ENCODE data around the gene CAMTA1.

CAMTA1 gene

DNA sequence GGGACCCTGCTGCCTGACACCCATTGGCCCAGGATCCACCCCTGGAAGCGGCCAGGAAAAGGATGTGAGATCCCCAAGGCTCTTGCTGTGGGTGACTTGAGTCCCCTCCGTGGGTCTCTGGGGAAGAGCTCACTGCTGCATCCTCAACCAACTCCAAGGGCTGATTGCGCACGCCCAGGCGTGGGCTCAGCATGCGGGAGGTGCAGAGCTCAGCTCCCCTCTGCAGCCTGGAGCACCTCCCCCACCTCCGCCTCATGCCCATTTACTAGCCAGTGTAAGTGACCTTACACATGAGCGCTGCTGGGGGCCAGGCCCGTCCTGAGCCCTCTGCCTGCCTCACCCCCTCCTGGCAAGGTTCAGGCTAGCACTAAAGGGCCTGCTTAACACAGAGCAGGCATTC is 847.4 kb downstream of the CAMTA1 start:
- no peak for DNase-seq (ENCODE audit: low read depth, low spot score)

DNA sequence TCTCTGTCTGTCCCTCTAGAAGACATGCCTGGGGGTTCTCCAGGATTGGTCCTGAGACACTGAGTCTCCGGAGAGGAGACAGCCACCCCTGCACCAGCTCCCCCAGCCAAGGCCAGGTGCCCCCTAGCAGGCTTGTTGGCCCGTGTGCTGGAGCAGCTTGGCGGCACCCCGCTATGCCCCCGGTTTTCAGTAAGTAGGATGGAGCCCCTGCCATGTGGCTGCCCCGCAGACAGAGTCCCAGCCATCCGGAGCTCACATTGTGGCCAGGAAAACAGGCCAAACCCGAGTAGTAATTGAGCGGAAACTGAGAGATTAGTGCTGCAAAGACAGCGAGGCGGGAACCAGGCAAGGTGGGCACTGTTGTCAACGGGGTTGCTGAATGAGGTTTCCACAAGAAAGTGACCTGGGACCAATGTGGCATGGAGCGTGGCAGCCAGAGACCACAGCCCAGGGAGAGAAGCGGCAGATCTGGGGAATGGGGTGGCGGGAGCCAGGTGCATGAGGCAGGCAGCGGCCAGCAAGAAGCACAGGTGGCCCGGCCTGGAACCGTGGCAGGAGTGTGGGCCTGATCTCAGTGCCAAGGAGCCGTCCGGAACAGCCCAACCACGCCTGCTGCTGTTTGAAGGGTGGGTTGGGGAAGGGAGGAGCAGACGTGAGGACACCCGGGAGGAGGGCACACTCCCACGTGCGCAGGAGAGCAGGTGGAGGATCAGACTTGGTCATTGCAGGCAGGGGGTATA is 848.4 kb downstream of the CAMTA1 start:
- no peak for DNase-seq (ENCODE audit: low read depth, low spot score)

DNA sequence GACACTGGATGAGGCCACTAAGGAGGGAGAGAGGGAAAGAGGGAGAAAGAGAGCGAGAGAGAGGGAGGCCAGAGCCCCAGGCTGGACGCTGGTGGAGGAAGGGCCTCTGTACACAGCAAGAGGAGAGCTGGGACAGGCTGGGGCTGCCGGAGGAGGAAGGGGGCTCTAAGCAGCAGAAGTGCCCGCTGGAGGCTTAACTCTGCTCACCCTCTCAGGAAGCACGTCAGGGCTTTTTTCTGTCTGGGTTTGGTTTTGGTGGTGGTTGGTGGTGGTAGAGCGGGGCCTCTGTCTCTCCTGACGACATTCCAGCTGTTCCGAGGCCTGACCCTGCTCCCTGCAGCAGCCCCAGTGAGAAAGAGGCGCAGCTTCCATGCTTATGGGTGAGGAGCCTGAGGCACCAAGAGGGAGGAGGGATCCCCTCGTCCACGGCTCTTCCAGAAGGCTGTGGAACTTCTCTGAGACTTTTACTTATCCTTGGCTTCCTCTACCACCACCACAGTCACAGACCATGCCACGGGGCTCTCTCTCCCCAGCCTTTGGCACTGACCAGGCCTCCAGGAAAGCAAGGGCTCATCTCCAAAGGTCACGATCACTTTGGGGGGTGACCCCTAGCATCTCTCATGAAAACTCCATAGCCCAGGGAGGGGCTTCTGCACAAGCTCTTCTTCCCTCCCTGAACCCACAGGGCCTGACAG is 849.4 kb downstream of the CAMTA1 start:
- DNase-seq (ENCODE audit: low read depth, low spot score), result no peak

DNA sequence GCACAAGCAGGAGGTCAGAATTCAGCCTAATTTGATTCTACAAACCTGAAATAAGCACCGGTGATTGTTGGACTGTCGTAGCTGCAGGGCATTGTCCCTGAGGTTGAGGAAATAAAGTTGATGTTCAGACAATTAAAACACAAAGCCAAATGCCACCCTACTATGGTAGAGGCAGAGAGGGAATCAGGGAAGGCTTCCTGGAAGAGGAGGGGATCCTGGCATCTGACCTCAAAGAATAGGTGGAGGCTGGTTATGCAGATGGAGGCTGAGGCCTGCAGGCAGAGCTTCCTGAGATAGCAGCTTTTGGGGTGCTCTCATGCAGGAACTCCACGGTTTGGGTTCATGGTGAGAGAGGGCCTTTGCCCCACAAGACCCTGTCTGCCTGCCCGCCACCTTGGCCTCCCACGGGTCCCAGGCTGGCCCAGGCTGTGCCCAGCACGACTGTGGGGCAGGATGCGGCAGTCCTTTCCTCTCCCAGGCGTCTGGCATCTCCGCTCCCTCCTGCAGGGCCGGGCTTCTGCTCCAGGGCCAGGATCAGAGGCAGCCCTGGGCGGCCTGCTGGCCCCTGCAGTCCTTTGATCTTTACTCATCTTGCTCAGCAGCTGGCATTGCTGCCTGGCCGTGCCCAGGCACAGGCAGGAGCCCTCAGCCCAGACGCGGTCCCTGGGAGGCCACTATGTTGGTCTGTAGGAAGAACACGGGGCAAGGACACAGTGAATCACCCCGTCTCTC is 851.7 kb downstream of the CAMTA1 start:
- DNase-seq (ENCODE audit: low read depth, low spot score), result no peak

DNA sequence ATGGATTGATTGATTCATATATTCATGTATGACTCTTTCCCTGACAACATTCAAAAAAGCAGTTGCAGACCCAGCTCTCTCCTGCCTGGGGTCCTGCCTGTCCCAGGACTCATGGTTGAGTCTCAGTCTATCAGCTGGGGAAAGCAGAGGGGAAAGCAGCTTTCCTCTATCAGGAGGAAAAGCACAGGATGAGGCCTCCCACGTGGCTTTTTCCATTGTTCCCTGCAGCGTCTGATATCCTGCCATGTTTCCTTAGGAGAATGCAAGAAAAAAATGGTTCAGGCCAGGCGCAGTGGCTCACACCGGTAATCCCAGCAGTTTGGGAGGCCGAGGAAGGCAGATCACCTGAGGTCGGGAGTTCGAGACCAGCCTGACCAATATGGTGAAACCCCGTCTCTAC is 852.8 kb downstream of the CAMTA1 start:
- no peak for DNase-seq (ENCODE audit: low read depth, low spot score)

- DNase-seq (ENCODE audit: low read depth, low spot score), result no peak
Observed at GRCh38 chr1:7639435-7640131, 854.3 kb downstream of the CAMTA1 start.

DNA sequence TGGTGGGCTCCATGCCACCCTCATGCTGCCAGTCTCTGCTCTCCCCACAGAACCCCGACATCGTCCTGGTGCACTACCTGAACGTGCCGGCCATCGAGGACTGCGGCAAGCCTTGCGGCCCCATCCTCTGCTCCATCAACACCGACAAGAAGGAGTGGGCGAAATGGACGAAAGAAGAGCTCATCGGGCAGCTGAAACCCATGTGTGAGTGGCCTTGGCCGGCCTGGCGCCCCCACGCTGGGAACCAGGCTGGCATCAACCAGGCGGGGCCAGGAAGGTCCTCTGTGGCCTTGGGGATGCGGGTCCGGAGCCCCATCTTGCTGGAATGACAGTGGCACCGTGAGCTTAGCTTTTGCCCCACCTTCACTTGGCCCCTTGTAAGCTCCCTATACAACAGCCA is 855.1 kb downstream of the CAMTA1 start:
- DNase-seq (ENCODE audit: low read depth, low spot score), result no peak

- DNase-seq (ENCODE audit: low read depth, low spot score), result no peak
Observed at GRCh38 chr1:7640920-7641585, 855.8 kb downstream of the CAMTA1 start.

- no peak for DNase-seq (ENCODE audit: low read depth, low spot score)
Observed at GRCh38 chr1:7641587-7642417, 856.5 kb downstream of the CAMTA1 start.

DNA sequence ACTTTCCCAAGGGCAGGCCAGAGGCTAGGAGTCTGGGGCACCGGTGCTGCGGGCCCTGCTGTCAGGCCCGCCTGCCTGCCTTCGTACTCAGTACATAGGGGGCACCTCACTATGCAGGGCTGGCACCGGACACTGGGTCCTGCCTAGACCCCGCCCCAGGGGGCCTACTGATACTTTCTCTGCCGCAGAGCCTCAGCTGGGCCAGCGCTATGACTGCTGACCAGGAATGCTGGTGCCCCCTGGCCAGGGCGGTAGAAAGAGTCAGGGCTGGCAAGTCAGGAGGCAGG is 857.1 kb downstream of the CAMTA1 start:
- no peak for DNase-seq (ENCODE audit: low read depth, low spot score)

DNA sequence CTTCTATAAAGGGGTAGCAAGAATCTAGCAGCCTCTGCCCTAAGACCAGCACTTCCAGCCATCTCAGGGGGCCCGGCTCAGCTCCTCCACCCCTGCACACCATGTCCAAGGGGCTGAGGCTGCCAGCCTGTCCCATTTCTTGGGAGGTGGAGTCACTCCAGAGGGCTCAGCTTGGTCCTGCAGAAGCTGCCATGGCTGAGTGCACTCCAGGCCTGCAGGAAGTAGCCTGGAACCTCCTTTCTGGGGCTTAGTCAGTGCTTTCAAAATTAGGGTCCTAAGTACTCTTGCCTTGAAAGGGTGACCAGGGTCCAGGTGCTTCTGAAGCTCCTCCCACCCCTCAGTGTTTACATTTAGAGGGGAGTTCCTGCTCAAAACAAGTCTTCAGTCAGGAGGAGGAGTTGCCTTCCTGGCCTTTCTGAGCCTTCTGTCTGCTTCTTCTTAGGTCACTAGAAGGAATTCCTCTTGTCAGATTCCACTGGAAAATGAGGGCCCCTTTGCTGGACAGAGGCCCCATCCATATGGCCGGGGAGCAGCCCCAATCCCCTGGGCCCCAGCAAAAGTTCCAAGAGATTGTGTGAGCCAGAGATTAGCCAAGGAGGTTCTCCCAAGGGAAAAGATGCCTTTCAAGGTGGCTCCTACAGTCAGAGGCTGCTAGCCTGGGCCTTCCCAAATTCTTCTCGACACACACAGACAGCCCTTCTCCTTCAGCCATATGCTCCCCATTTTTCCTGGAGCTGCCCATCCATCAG is 857.7 kb downstream of the CAMTA1 start:
- no peak for DNase-seq (ENCODE audit: low read depth, low spot score)

DNA sequence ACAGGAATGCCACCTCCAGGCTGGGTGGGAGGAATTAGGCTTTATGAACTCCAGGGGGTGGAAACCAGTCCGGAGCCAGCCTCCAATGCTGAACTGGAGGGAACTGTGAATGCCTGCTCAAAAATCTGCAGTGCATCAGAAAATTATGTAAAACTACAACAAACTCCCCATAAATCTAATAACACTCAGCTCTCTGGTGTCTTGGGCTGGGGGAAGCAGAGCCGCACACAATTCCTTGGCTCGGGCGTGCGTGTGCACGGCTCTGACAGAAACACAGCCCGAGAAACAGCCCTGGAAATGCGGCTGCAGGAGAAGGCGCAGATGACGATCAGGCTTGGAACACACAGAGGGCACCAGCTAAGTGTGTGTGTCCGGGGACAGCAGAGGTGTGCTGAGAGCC is 858.3 kb downstream of the CAMTA1 start:
- DNase-seq (ENCODE audit: low read depth, low spot score), result no peak

- no peak for DNase-seq (ENCODE audit: low read depth, low spot score)
Observed at GRCh38 chr1:7644086-7644485, 858.8 kb downstream of the CAMTA1 start.

DNA sequence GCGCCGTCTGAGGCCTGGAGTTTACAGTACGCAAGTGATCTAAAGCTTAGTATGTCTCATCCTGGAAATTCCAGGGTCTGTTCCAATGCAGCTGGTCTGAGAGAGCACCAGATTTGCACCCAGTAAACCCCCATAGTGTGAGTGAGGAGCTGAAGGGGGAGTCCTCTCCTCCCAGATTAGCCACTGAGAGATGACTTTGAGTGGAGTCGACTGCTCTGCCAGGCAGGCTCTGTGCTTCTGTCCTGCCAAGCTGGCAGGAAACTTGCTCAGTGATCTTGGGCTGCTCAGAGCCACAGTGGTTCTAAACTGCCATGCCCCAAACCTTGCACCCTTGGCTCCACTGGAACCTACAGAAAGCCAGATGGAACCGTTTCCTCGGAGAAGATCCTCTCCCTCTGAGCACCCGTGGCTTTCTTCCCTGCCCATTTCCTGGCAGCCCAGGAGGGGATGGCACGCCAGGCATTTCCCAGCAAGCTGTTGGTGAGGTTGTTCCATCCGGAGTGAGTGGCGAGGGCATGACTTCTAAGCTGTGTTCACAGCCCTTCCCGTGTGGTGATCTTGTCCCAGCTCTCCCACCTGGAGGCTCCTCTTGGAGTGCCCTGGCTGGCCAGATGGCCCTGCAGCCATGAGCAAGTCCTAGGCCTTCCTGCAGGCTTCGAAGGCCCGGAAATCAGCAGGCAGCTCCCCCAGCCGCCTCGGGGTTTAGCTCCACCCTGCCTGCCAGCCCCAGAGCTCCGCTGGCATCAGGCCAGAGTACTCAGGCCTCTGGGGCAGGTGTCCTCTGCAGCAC is 859.9 kb downstream of the CAMTA1 start:
- DNase-seq (ENCODE audit: low read depth, low spot score), result no peak

DNA sequence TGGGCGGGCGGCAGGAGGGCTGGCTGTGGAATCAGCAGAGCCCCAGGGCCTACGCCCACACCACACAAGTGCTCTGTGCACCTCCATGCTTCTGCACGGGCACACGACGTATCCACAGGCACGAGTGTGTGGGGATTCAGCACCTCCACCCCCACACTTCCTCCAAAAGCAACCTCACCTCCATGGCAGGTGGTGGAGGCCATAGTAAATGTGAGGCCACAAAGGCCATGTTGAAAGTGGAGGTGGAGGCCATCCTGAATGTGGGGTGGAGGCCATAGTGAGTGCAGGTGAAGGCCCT is 860.4 kb downstream of the CAMTA1 start:
- no peak for DNase-seq (ENCODE audit: low read depth, low spot score)

DNA sequence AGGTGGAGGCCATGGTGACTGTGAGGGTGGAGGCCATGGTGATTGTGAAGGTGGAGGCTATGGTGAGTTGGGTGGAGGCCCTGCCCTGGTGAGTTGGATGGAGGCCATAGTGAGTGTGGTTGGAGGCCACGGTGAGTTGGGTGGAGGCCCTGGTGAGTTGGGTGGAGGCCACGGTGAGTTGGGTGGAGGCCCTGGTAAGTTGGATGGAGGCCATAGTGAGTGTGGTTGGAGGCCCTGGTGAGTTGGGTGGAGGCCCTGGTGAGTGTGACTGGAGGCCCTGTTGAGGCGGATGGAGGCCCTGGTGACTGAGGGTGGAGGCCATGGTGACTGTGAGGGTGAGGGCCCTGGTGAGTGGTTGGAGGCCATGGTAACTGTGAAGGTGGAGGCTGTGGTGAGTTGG is 860.9 kb downstream of the CAMTA1 start:
- no peak for DNase-seq (ENCODE audit: low read depth, low spot score)

- peak; percentile 50 for DNase-seq (ENCODE audit: low read depth, low spot score)
Observed at GRCh38 chr1:7646981-7647901, 862.0 kb downstream of the CAMTA1 start.

GRCh38 chr1:7648761-7649384 is 863.6 kb downstream of the CAMTA1 start:
- DNase-seq (ENCODE audit: low read depth, low spot score), result no peak
